ENCODE results near the gene PLEKHA8. TPM values are rescaled to one million over a fixed set of nuclear protein-coding genes. Genes with fewer than 3 reads are reported as not detected.

PLEKHA8 gene
- total RNA-seq, 1 donor from 2014 or later: 62.7 TPM

DNA sequence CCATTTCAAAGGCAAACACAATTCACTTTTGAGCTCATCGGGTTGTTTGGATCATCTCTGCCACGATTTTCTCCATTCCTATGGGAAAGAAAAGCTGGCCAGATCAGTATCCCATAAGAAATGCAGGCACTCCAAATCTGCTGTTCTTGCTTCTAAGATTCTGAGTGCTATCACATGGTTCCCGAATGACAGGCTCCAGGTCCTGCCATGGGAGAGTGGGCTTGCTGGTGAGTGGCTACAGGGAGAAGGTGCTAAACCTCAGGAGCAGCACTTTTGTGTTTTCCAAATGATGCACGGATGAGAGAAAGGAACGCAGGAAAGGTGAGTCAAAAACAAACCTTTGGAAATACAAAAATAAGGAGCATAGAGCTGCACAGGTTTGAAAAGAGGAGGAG lies 138.6 kb downstream of the PLEKHA8 start:
- peaks cover 35% of the 10 kb centered on the region for H3K4me1 ChIP-seq
- H3K27me3 ChIP-seq: no peaks in the 10 kb centered on the region
- H3K36me3 ChIP-seq: no peaks in the 10 kb centered on the region
- H4K20me1 ChIP-seq (ENCODE audit: low read depth): peaks cover 4% of the 10 kb centered on the region
- Mint-ChIP-seq H3K4me3 (peak overlapping the region; percentile 57), H3K27ac (peak overlapping the region; percentile 17), H3K4me1 (peaks cover 83% of the 10 kb centered on the region), H3K9me3 (no peaks in the 10 kb centered on the region), H3K27me3 (ENCODE audit: insufficient read depth, low read depth) (peaks cover 15% of the 10 kb centered on the region), H3K36me3 (peaks cover 2% of the 10 kb centered on the region)
- H3K79me2 ChIP-seq (ENCODE audit: low read depth): no peaks in the 10 kb centered on the region
- DNase-seq (ENCODE audit: low spot score): no peak
- no peak overlapping the region for H2AFZ ChIP-seq (replicated peaks)
- no peak overlapping the region for H3K27ac ChIP-seq
- no peak overlapping the region for H3K4me3 ChIP-seq
- peaks cover 27% of the 10 kb centered on the region for H3F3A ChIP-seq (ENCODE audit: low read depth)
- TF ChIP-seq EZH2 (IDR thresholded peaks at IDR 0.05) (no peak), EZH2phosphoT487 (IDR thresholded peaks at IDR 0.05) (no peak)
- TF ChIP-seq, protein P1, sequence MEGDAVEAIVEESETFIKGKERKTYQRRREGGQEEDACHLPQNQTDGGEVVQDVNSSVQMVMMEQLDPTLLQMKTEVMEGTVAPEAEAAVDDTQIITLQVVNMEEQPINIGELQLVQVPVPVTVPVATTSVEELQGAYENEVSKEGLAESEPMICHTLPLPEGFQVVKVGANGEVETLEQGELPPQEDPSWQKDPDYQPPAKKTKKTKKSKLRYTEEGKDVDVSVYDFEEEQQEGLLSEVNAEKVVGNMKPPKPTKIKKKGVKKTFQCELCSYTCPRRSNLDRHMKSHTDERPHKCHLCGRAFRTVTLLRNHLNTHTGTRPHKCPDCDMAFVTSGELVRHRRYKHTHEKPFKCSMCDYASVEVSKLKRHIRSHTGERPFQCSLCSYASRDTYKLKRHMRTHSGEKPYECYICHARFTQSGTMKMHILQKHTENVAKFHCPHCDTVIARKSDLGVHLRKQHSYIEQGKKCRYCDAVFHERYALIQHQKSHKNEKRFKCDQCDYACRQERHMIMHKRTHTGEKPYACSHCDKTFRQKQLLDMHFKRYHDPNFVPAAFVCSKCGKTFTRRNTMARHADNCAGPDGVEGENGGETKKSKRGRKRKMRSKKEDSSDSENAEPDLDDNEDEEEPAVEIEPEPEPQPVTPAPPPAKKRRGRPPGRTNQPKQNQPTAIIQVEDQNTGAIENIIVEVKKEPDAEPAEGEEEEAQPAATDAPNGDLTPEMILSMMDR (IDR thresholded peaks at IDR 0.05): no peak
- no peaks in the 10 kb centered on the region for H3K9me3 ChIP-seq (ENCODE audit: low read depth)
- no peak overlapping the region for H3K9ac ChIP-seq
- no peak overlapping the region for H3K4me2 ChIP-seq

DNA sequence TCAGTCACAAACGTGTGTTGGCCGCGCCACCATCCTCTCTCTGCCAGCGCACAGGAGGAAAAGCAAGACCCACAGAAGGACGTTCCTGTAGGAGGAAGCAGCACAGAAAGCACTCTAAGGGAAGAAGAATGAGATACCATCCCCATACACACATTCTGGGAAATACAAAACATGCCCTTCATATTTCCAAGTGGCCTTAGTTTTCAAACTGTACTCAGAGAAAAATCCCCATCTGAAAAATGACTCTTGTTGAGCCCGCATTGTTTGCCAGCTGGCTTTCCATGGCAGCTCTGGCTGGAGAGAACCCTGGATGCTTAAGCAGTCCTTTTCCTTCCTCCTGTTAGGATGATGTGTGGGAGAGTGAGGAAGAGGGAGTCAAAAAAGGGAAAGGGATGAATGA lies 139.7 kb downstream of the PLEKHA8 start:
- no peak for DNase-seq (ENCODE audit: low spot score)
- peaks cover 28% of the 10 kb centered on the region for H3K4me1 ChIP-seq
- Mint-ChIP-seq H3K4me3 (peak overlapping the region; percentile 28), H3K27me3 (ENCODE audit: insufficient read depth, low read depth) (peaks cover 13% of the 10 kb centered on the region), H3K36me3 (peaks cover 2% of the 10 kb centered on the region), H3K27ac (no peak overlapping the region), H3K9me3 (no peaks in the 10 kb centered on the region), H3K4me1 (peaks cover 84% of the 10 kb centered on the region)
- no peak overlapping the region for H3K4me2 ChIP-seq
- no peak overlapping the region for H3K4me3 ChIP-seq
- no peaks in the 10 kb centered on the region for H4K20me1 ChIP-seq (ENCODE audit: low read depth)
- TF ChIP-seq EZH2 (IDR thresholded peaks at IDR 0.05) (no peak), EZH2phosphoT487 (IDR thresholded peaks at IDR 0.05) (no peak)
- TF ChIP-seq, protein P1 (IDR thresholded peaks at IDR 0.05): no peak
- H3K9ac ChIP-seq: no peak overlapping the region
- no peak overlapping the region for H3K27ac ChIP-seq
- H3K79me2 ChIP-seq (ENCODE audit: low read depth): no peaks in the 10 kb centered on the region
- peaks cover 18% of the 10 kb centered on the region for H3F3A ChIP-seq (ENCODE audit: low read depth)
- H3K27me3 ChIP-seq: no peaks in the 10 kb centered on the region
- H3K9me3 ChIP-seq (ENCODE audit: low read depth): no peaks in the 10 kb centered on the region
- H3K36me3 ChIP-seq: no peaks in the 10 kb centered on the region
- no peak overlapping the region for H2AFZ ChIP-seq (replicated peaks)

GRCh38 chr7:30168835-30169573 lies 140.8 kb downstream of the PLEKHA8 start:
- Histone ChIP-seq H3F3A (ENCODE audit: low read depth) (peaks cover 16% of the 10 kb centered on the region), H3K27me3 (no peaks in the 10 kb centered on the region), H2AFZ (replicated peaks) (no peak overlapping the region), H3K9me3 (ENCODE audit: low read depth) (no peaks in the 10 kb centered on the region), H3K27ac (no peak overlapping the region), H3K9ac (no peak overlapping the region), H3K4me2 (peak overlapping the region; percentile 51), H4K20me1 (ENCODE audit: low read depth) (no peaks in the 10 kb centered on the region), H3K36me3 (no peaks in the 10 kb centered on the region), H3K79me2 (ENCODE audit: low read depth) (no peaks in the 10 kb centered on the region), H3K4me1 (peaks cover 25% of the 10 kb centered on the region), H3K4me3 (no peak overlapping the region)
- peaks cover 79% of the 10 kb centered on the region for H3K4me1 Mint-ChIP-seq
- H3K9me3 Mint-ChIP-seq: no peaks in the 10 kb centered on the region
- H3K27me3 Mint-ChIP-seq (ENCODE audit: insufficient read depth, low read depth): peaks cover 13% of the 10 kb centered on the region
- H3K4me3 Mint-ChIP-seq: peak overlapping the region; percentile 69
- peaks cover 2% of the 10 kb centered on the region for H3K36me3 Mint-ChIP-seq
- H3K27ac Mint-ChIP-seq: peak overlapping the region; percentile 73
- peak; percentile 39 for DNase-seq (ENCODE audit: low spot score)
- no peak for TF ChIP-seq EZH2 (IDR thresholded peaks at IDR 0.05)
- no peak for TF ChIP-seq EZH2phosphoT487 (IDR thresholded peaks at IDR 0.05)
- TF ChIP-seq, protein P1 (IDR thresholded peaks at IDR 0.05): no peak
